HTR-8/SVneo (cell line): ENCODE results near the gene ZKSCAN5.
A peak's percentile ranks its signal among the peaks of the same experiment; 100 is the strongest.

Experiments used
- DNase-seq: peaks from one replicate; pipeline ENCODE4 v3.0.0; 2011; ENCODE audit warnings: low spot score, mixed read lengths; ENCODE audit not compliant: insufficient read length
- FAIRE-seq: peaks from 2 replicates; lab custom pipeline; 2011; peaks lifted over from hg19 to GRCh38; lab: Jason Lieb, UNC

The ZKSCAN5 gene

GRCh38 chr7:99504603-99505323 is at the start of gene ZKSCAN5:
Gene ZKSCAN5, plus strand, starts transcription at chr7:99504662. Its CDS starts 1,383 bp downstream, at chr7:99506045.
- DNase-seq (peak; percentile 80), FAIRE-seq (no peak)

DNA sequence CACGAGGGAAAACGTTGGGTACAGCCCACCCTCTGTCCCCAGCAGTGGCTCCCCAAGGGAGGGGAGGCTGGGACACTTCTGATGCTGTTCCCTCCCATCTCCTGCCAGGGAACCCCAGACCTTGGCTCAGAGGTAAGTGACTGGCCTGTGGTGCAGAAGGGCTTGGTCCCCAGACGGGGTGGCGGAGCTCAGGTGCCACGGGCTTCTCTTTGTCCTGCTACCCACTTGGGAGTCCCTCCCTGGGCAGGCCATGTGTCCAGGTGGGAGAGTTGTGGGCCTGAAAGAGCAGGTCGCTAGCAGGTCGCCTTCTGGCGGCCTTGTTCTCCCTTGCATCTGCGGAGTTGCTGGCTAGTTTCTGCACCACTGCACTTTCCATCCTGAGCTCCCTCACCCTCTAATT is 48.6 kb upstream of the ZKSCAN5 start:
- no peak for FAIRE-seq

DNA sequence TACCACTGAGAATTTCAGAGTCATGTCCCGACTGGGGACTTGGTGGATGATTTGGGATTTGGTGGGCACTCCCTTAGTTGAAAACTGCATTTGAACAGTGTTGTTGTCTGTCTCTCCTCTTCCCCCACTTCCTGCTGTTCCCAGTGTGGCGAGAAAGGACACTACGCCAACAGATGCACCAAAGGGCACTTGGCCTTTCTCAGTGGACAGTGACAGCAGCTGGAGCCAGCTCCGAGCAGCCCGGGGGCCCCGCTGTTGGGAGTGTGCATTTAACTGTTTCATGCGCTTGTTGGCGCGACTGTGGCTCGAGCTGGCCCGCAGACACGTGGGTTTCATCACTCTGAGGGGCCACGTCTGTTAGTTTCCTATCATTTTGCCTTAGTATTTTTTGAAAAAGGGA is 48.2 kb upstream of the ZKSCAN5 start:
- DNase-seq (no peak), FAIRE-seq (no peak)

More for the DNA sequence above, 48.6 kb upstream of the ZKSCAN5 start:
- DNase-seq = no peak

- DNase-seq (no peak), FAIRE-seq (no peak)
Measured at GRCh38 chr7:99457050-99457649, 47.3 kb upstream of the ZKSCAN5 start.

DNA sequence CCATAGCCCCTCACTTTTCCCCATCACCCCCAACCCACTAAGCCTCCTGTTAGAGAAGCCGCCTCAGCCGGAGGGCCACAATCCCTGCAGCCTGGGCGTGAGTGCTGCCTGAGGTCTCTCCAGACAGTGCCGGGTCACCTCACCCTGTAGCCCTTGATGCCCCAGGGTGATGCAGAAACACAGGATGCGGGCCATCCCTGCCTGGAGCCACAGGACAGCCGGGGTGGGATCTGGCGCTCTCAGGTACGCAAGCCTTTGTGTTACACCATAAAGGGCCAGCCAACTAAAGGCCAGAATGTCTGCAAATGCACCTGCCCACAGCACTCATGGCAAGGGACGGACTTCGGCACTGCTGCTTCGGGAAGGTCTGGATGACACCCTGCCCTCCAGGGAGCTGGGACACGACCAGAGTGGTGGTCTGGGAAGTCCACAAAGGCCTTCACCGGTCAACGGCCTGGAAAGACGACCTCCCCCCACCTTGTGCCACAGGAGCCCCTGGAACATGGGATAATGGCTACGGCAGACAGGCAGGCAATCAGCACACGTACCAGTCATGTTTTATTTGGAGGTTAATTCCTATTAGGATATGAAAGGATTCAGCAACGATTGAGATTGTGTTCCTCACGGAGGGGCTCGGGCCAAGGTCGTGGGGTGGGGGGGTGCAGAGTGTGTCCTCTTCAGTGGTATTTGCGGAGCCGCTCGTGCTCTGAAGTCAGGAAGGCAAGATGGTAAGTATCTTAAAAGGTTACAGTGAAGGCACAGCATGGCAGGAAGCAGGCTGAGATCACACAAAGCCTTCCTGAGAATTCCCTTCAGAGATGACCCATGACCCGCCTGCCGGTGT is 46.6 kb upstream of the ZKSCAN5 start:
- no peak for DNase-seq
- FAIRE-seq = no peak

DNA sequence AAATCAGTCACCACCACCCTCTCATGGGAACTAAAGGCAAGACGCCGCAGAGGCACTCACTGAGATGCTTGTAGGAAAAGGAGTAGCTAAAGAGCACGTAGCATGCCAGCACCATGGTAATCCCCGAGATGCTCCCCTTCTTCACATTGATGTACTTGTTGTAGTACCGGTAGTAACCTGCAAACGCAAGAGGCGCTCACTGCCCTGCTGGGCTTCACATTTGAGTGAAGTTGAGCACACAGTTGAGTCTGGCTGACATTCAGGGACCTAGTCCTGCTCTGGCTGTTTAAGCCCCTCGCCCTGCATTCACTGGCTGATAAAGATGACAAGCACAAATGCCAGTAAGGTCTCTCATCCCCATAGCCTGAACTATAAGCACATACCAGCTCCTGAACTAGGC is 45.4 kb upstream of the ZKSCAN5 start:
- FAIRE-seq (no peak), DNase-seq (no peak)

GRCh38 chr7:99460651-99461050 is 43.8 kb upstream of the ZKSCAN5 start:
- FAIRE-seq (no peak), DNase-seq (no peak)

GRCh38 chr7:99461221-99461620 is 43.2 kb upstream of the ZKSCAN5 start:
- FAIRE-seq = no peak
- no peak for DNase-seq

DNA sequence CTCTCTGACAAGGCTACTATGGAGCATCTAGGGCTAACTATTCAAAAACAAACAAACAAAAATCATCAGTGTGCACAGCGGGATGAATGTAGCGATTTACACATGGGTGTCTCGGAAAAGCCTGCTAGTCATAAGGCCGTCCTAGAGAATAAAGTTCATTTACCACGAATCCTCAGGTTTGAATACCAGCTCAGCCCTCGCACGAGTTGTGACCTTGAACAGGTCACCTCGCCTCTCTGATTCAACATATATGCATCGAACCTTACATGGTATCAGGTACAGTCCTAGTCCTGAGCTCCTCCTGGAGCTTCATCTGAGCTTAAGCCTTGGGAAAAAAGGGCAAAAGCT is 39.1 kb upstream of the ZKSCAN5 start:
- FAIRE-seq (no peak), DNase-seq (no peak)

DNA sequence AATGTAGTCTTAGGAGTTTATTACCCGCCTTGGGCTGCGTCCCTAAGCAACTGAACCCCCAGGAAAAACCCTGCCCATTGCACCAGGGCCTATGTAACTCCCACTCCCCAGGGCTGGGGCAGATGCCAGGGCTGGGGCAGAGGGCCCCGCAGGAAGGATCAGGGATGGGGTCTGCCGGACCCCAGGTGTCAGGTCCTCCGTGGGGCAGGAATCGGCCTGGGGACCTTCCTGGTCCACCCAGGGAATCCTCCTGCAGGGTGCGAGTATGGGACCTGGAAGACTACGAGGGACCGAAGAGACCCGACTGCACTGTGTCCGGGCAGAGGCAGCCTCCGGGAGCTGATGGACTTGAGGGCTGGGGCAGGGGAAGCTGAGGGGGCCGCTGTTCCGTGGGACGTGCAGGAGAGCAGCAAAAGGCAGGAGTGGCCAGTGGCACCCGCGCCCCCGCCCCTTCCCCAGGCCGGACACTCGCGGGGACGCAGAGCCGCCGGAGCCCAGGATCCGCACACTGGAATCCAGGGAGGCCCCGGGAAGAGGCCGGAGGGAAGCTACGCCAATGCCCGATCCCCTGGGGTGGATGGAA is 36.0 kb upstream of the ZKSCAN5 start:
- no peak for DNase-seq
- no peak for FAIRE-seq

GRCh38 chr7:99469381-99470065 is 34.9 kb upstream of the ZKSCAN5 start:
- DNase-seq = no peak
- no peak for FAIRE-seq

- FAIRE-seq = no peak
- peak; percentile 94 for DNase-seq
Measured at GRCh38 chr7:99472561-99473314, 31.7 kb upstream of the ZKSCAN5 start, which contains the start of gene ZNF789. Gene ZNF789, plus strand, starts transcription at chr7:99472890. Its CDS starts 3,567 bp downstream, at chr7:99476457.

- FAIRE-seq (no peak), DNase-seq (peak; percentile 13)
Measured at GRCh38 chr7:99473315-99473596, 31.2 kb upstream of the ZKSCAN5 start.

GRCh38 chr7:99476107-99476506 is 28.4 kb upstream of the ZKSCAN5 start:
- FAIRE-seq = no peak
- no peak for DNase-seq

DNA sequence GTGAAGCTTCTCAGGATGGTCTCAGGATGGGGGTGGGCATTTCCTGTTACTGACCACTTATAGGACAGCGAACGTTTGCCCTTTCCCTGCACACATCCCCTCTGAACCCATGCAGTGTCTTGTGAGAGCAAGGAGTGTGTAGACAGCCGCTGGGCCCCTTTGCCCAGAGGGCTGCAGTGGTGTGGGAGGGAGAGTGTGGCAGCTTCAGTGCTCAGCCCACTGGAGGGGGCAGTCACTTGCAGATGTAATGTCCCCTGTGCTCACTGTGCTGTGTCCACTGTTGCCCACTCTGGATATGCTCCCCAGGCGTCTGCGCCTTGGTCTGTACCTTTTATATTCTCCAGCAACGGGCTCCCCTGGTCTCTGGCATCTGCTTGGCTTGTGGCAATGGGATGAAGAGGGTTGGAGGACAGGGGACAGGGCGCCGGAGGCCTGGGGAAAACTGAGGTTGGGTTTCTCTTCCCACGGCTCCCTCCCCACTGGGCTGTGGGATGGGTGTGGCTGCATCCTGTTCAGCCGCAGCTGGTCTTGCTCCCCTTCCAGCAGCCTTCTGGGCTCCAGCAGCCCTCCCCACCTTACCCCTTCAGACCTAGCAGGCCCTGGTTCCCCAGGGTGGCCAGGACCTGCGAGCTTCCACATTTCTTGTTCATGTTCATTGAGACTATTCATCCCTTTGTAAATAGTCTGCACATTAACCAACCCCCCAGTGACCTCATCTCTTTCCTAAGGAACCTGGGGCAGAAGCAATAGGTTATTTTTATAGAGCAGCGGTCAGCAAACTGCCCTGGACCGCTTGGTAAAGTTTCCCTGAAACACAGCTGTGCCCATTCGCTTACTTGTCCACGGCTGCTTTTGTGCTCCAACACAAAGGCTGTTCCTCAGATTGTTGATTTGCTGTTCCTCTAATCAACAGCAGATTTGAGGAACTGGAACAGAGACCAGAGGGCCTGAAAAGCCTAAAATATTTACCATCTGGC is 25.7 kb upstream of the ZKSCAN5 start:
- no peak for DNase-seq
- FAIRE-seq = no peak

DNA sequence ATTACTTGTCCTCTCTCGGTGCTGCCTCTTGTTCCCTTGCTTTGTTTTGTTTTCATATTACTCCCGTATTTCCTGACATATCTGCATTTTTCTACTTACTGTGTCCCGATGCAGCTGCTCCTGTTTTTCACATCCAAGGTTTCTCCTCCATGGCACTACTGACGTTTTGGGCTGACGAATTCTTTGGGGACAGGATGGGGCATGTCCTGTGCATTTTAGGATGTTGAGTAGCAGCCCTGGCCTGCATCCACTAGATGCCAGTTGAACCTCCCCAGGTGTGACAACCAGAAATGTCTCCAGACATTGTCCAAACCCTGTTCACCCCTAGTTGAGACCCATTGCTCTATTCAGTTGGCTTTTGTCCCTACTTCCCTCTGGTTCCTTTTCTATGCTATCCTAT is 19.4 kb upstream of the ZKSCAN5 start:
- no peak for DNase-seq

GRCh38 chr7:99489235-99489634 is 15.2 kb upstream of the ZKSCAN5 start:
- FAIRE-seq (no peak), DNase-seq (no peak)

More for the DNA sequence above, 19.4 kb upstream of the ZKSCAN5 start:
- no peak for FAIRE-seq

- FAIRE-seq (no peak), DNase-seq (no peak)
Measured at GRCh38 chr7:99490878-99491277, 13.6 kb upstream of the ZKSCAN5 start.
